H1 (cell line): ENCODE results near the gene TMEM108. TPM values are rescaled to one million over a fixed set of nuclear protein-coding genes. Genes with fewer than 3 reads are reported as not detected.

Source experiments
- CTCF ChIA-PET: fragments of 300-600 bp; sonication (Branson Sonifier 250); formaldehyde crosslinking; loops from one replicate; lab custom pipeline; 2021; ENCODE audit not compliant: partially characterized antibody; lab: Charles Lee
- POLR2A ChIA-PET: fragments of 300-600 bp; sonication (Branson Sonifier 250); formaldehyde crosslinking; loops from one replicate; lab custom pipeline; 2021; ENCODE audit warnings: inconsistent platforms; ENCODE audit not compliant: partially characterized antibody; lab: Charles Lee
- DNase-seq, 2 experiments: peaks; one replicate each; pipeline versions ENCODE4 v3.0.0 to v3.0.0-alpha.2; 2010 to 2022; ENCODE audit warnings: low spot score in 2 of 2, low read depth in 1 of 2, mixed read lengths in 1 of 2
- FAIRE-seq: peaks from 2 replicates; lab custom pipeline; 2011; peaks lifted over from hg19 to GRCh38; lab: Jason Lieb, UNC
- H2AFZ ChIP-seq: 2 replicates; pipeline ENCODE4 v1.8.1; 2012; ENCODE audit warnings: low read length, inconsistent platforms
- H2AK5ac ChIP-seq: 2 replicates; pipeline ENCODE4 v1.6.1; 2013; ENCODE audit warnings: low read depth, low read length
- H2BK120ac ChIP-seq: replicated peaks from 2 replicates; pipeline ENCODE3; 2013; ENCODE audit warnings: low read depth, low read length, inconsistent platforms
- H2BK12ac ChIP-seq: 2 replicates; pipeline ENCODE4 v1.6.1; 2013; ENCODE audit warnings: low read depth, low read length
- H2BK15ac ChIP-seq: 2 replicates; pipeline ENCODE4 v1.6.1; 2013; ENCODE audit warnings: low read length
- H2BK20ac ChIP-seq: 2 replicates; pipeline ENCODE4 v1.6.1; 2013; ENCODE audit warnings: low read length
- H2BK5ac ChIP-seq: 2 replicates; pipeline ENCODE4 v1.6.1; 2013; ENCODE audit warnings: low read depth, low read length
- H3K14ac ChIP-seq: 2 replicates; pipeline ENCODE4 v1.6.1; 2013; ENCODE audit warnings: inconsistent platforms; ENCODE audit not compliant: insufficient read length
- H3K18ac ChIP-seq: 2 replicates; pipeline ENCODE4 v1.6.1; 2013; ENCODE audit warnings: low read length; ENCODE audit errors: extremely low read depth
- H3K23ac ChIP-seq: 2 replicates; pipeline ENCODE4 v1.6.1; 2013; ENCODE audit warnings: inconsistent platforms; ENCODE audit not compliant: insufficient read length
- H3K23me2 ChIP-seq: 2 replicates; pipeline ENCODE4 v1.6.1; 2013; ENCODE audit warnings: low read depth, low read length
- H3K27ac ChIP-seq: 2 replicates; pipeline ENCODE4 v1.6.1; 2011; ENCODE audit warnings: low read depth, low read length, inconsistent platforms
- H3K27me3 ChIP-seq, 4 experiments: replicated peaks in 1 of 4; 1 replicate in 1 of 4; 2 replicates in 3 of 4; pipeline versions ENCODE4 v1.6.1 to v1.8.1; 2011 to 2013; ENCODE audit warnings: low read length in 3 of 4, mild to moderate bottlenecking in 3 of 4, inconsistent platforms in 2 of 4, mixed read lengths in 2 of 4, moderate library complexity in 1 of 4; ENCODE audit not compliant: control insufficient read depth in 3 of 4, insufficient read depth in 3 of 4; ENCODE audit errors: extremely low read depth in 1 of 4
- H3K36me3 ChIP-seq, 4 experiments: 2 replicates each; pipeline versions ENCODE4 v1.6.1 to v1.8.1; 2011 to 2013; ENCODE audit warnings: mild to moderate bottlenecking in 4 of 4, low read length in 3 of 4, moderate library complexity in 2 of 4, control low read depth in 1 of 4, inconsistent platforms in 1 of 4; ENCODE audit not compliant: insufficient read depth in 4 of 4, control insufficient read depth in 2 of 4
- H3K4ac ChIP-seq: replicated peaks from 2 replicates; pipeline ENCODE3; 2013; ENCODE audit warnings: low read length, low read depth, mixed read lengths, inconsistent platforms; ENCODE audit not compliant: insufficient read length
- H3K4me1 ChIP-seq, 4 experiments: replicated peaks in 1 of 4; 1 replicate in 1 of 4; 2 replicates in 3 of 4; pipeline versions ENCODE4 v1.6.1 to v1.8.1; 2011 to 2013; ENCODE audit warnings: low read length in 3 of 4, inconsistent platforms in 2 of 4, mixed read lengths in 1 of 4; ENCODE audit not compliant: insufficient read depth in 4 of 4, control insufficient read depth in 3 of 4
- H3K4me2 ChIP-seq, 2 experiments: 2 replicates each; pipeline versions ENCODE4 v1.6.1 to v1.8.1; 2011 to 2013; ENCODE audit warnings: low read depth in 2 of 2, low read length in 2 of 2, control low read depth in 1 of 2, inconsistent platforms in 1 of 2, mild to moderate bottlenecking in 1 of 2; ENCODE audit not compliant: insufficient read depth in 1 of 2
- H3K4me3 ChIP-seq, 4 experiments: fragments of 200-600, 300-600 bp in 1 of 4; sonication (generic), shearing (Covaris generic), sonication (Bioruptor Twin) in 1 of 4; 2 replicates each; pipeline versions ENCODE4 v1.5.1 to v1.8.1; 2011 to 2016; ENCODE audit warnings: low read length in 4 of 4, low read depth in 3 of 4, control low read depth in 2 of 4, inconsistent platforms in 2 of 4, mild to moderate bottlenecking in 2 of 4, mixed read lengths in 1 of 4, moderate library complexity in 1 of 4; ENCODE audit not compliant: insufficient read depth in 2 of 4; ENCODE audit errors: extremely low read depth in 1 of 4
- H3K56ac ChIP-seq: replicated peaks from 2 replicates; pipeline ENCODE3; 2013; ENCODE audit warnings: low read depth, mild to moderate bottlenecking, mixed read lengths, low read length, inconsistent platforms; ENCODE audit not compliant: insufficient read length
- H3K79me1 ChIP-seq: 2 replicates; pipeline ENCODE4 v1.6.1; 2013; ENCODE audit warnings: low read depth, low read length, control low read depth
- H3K79me2 ChIP-seq, 2 experiments: 2 replicates each; pipeline versions ENCODE4 v1.6.1 to v1.8.1; 2012 to 2013; ENCODE audit warnings: low read length in 2 of 2, mild to moderate bottlenecking in 2 of 2, inconsistent platforms in 1 of 2; ENCODE audit not compliant: insufficient read depth in 2 of 2, control insufficient read depth in 1 of 2
- H3K9ac ChIP-seq, 4 experiments: replicated peaks in 1 of 4; 1 replicate in 1 of 4; 2 replicates in 3 of 4; pipeline versions ENCODE4 v1.6.1 to v1.8.1; 2011 to 2013; ENCODE audit warnings: low read depth in 3 of 4, low read length in 3 of 4, control low read depth in 2 of 4, mild to moderate bottlenecking in 2 of 4, moderate library complexity in 2 of 4, inconsistent platforms in 1 of 4; ENCODE audit errors: extremely low read depth in 1 of 4
- H3K9me3 ChIP-seq, 2 experiments: 2 replicates each; pipeline versions ENCODE4 v1.6.1 to v1.8.1; 2012 to 2013; ENCODE audit warnings: mild to moderate bottlenecking in 2 of 2, moderate library complexity in 2 of 2, control low read depth in 1 of 2, inconsistent platforms in 1 of 2, low read depth in 1 of 2, low read length in 1 of 2, mixed read lengths in 1 of 2; ENCODE audit not compliant: insufficient read depth in 2 of 2
- H4K20me1 ChIP-seq, 2 experiments: replicated peaks in 1 of 2; 2 replicates each; pipeline versions ENCODE3 to v1.8.1; 2011 to 2013; ENCODE audit warnings: inconsistent platforms in 2 of 2, low read length in 2 of 2, mild to moderate bottlenecking in 1 of 2; ENCODE audit not compliant: insufficient read depth in 2 of 2, control insufficient read depth in 1 of 2
- H4K5ac ChIP-seq: 2 replicates; pipeline ENCODE4 v1.6.1; 2013; ENCODE audit warnings: low read length, low read depth, mixed read lengths, inconsistent platforms; ENCODE audit not compliant: insufficient read length
- H4K8ac ChIP-seq: 2 replicates; pipeline ENCODE4 v1.8.0; 2013; ENCODE audit warnings: mild to moderate bottlenecking, moderate library complexity, low read length, inconsistent platforms; ENCODE audit not compliant: insufficient read depth; ENCODE audit errors: extremely low read depth
- H4K91ac ChIP-seq: replicated peaks from 2 replicates; pipeline ENCODE3; 2013; ENCODE audit warnings: low read length, mixed read lengths, inconsistent platforms; ENCODE audit not compliant: insufficient read length
- CREB1 ChIP-seq: IDR thresholded peaks from 2 replicates; pipeline ENCODE4 v1.6.1; 2012; ENCODE audit warnings: inconsistent platforms
- EP300 ChIP-seq, 2 experiments: IDR thresholded peaks; 1 replicate in 1 of 2; 2 replicates in 1 of 2; pipeline ENCODE4 v1.6.1; 2011 to 2012; ENCODE audit warnings: low read depth in 2 of 2, low read length in 2 of 2, mild to moderate bottlenecking in 2 of 2, borderline replicate concordance in 1 of 2, inconsistent platforms in 1 of 2, moderate library complexity in 1 of 2
- JUND ChIP-seq: IDR thresholded peaks from 2 replicates; pipeline ENCODE4 v1.6.1; 2011; ENCODE audit warnings: mild to moderate bottlenecking, improper control_type of control experiment, low read length
- NANOG ChIP-seq: IDR thresholded peaks from 2 replicates; pipeline ENCODE4 v1.6.1; 2011; ENCODE audit warnings: low read length, low read depth, mild to moderate bottlenecking, inconsistent platforms; ENCODE audit not compliant: insufficient read depth, poor library complexity, severe bottlenecking
- PHF8 ChIP-seq: fragments of 200-600 bp; sonication (generic); conservative IDR thresholded peaks from 2 replicates; pipeline ENCODE4 v1.7.1; 2012; ENCODE audit warnings: low read depth, mild to moderate bottlenecking, inconsistent platforms, low read length, moderate library complexity
- POLR2AphosphoS5 ChIP-seq: IDR thresholded peaks from 2 replicates; pipeline ENCODE4 v1.6.1; 2011; ENCODE audit warnings: low read depth, low read length
- RFX5 ChIP-seq: IDR thresholded peaks from 2 replicates; pipeline ENCODE4 v1.6.1; 2011; ENCODE audit warnings: low read depth, low read length, improper control_type of control experiment, borderline replicate concordance
- SAP30 ChIP-seq: fragments of 300-600 bp; sonication (generic); IDR thresholded peaks from 2 replicates; pipeline ENCODE4 v1.7.1; 2012; ENCODE audit warnings: low read length, moderate library complexity, mild to moderate bottlenecking, inconsistent platforms; ENCODE audit not compliant: insufficient read depth, insufficient replicate concordance
- SIX5 ChIP-seq: IDR thresholded peaks from 2 replicates; pipeline ENCODE4 v1.6.1; 2011; ENCODE audit warnings: mild to moderate bottlenecking, low read depth, low read length
- ZNF274 ChIP-seq: IDR thresholded peaks from 2 replicates; pipeline ENCODE4 v1.7.0; 2012; ENCODE audit warnings: low read length, borderline replicate concordance; ENCODE audit errors: extremely low read depth
- WGBS, 2 experiments: shearing (Covaris generic) in 1 of 2; methylation state at CpG; one replicate each; pipeline versions ENCODE4 v1.1.6 to v1.1.7; 2013 to 2015; ENCODE audit warnings: low lambda C conversion rate in 2 of 2, mixed read lengths in 2 of 2, inconsistent platforms in 1 of 2, low coverage in 1 of 2, missing lambda C conversion rate in 1 of 2; ENCODE audit not compliant: insufficient replicate concordance in 2 of 2, insufficient coverage in 1 of 2, insufficient read length in 1 of 2; ENCODE audit errors: extremely low coverage in 1 of 2, missing lambda C conversion rate in 1 of 2; 5-methylcytosine and 5-hydroxymethylcytosine counted together
- polyA plus RNA-seq, 7 experiments: library from polyadenylated mRNA; depleted of rRNA in 3 of 7; stranded (reverse) in 5 of 7; unstranded in 2 of 7; fragments of >200 nt in 5 of 7; fragments of 200-250 nt in 2 of 7; gene quantifications; 1 replicate in 5 of 7; 2 replicates in 1 of 7; 4 replicates in 1 of 7; pipeline versions ENCODE4 v1.2.1 to v1.2.3, GENCODE V29; 2011 to 2013; ENCODE audit warnings: missing spikeins in 2 of 7, mixed read lengths in 2 of 7
- total RNA-seq: library from RNA; stranded (reverse); fragmentation: NEBNext Ultra II Directional; extraction: Animal tissue kit (Norgen Biotek cat#: 25700); gene quantifications from 2 replicates; pipeline ENCODE4 v1.2.1, GENCODE V29; 2021
- TF ChIP-seq, protein P1 (sequence below): IDR thresholded peaks from 2 replicates; pipeline ENCODE4 v1.6.1; 2012; ENCODE audit warnings: inconsistent platforms

TMEM108 gene
- total and polyA plus RNA-seq, 2 of the 8 experiments (the other 6 are each of a cell fraction or from before 2014, with no cell fraction given), result 14.3 to 16.2 TPM

DNA sequence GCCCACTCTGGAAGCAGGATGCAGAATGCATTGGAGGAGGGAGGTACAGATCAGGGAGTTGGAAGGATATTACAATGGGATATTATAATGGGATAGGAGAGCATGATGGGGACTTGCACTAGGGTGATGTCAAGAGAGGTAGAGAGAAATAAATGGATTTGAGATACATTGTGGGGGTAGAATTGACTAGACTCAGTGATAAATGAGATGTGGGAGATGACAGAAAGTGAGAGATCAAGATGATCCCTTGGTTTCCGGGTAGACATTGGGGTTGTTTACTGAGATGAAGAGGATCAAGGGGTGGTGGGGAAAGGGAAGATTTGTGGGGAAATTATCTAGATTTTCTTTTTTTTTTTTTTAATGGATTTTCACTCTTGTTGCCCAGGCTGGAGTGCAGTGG, 404.3 kb downstream of the TMEM108 start:
- Histone ChIP-seq H2AK5ac (no peak overlapping the region), H2BK20ac (no peak overlapping the region), H3K23ac (no peak overlapping the region), H4K91ac (no peak overlapping the region), H3K9me3 (no peaks in the 10 kb centered on the region), H3K14ac (no peak overlapping the region), H4K5ac (no peak overlapping the region), H2AFZ (no peak overlapping the region), H3K4me1 (no peaks in the 10 kb centered on the region), H3K27ac (no peak overlapping the region), H3K27me3 (no peaks in the 10 kb centered on the region), H3K4ac (no peak overlapping the region), H3K56ac (no peak overlapping the region), H2BK5ac (no peak overlapping the region), H2BK15ac (no peak overlapping the region), H4K8ac (no peak overlapping the region), H3K18ac (no peak overlapping the region), H3K9ac (no peak overlapping the region), H3K23me2 (no peaks in the 10 kb centered on the region), H2BK12ac (no peak overlapping the region), H3K4me2 (no peak overlapping the region), H3K36me3 (no peaks in the 10 kb centered on the region), H3K4me3 (no peak overlapping the region), H3K79me1 (no peaks in the 10 kb centered on the region), H4K20me1 (no peaks in the 10 kb centered on the region), H2BK120ac (no peak overlapping the region), H3K79me2 (no peaks in the 10 kb centered on the region)
- FAIRE-seq (no peak), DNase-seq (no peak)
- ChIA-PET CTCF (no interaction called here), POLR2A (no interaction called here)
- TF ChIP-seq SAP30 (no peak), ZNF274 (no peak), CREB1 (no peak), PHF8 (no peak), NANOG (no peak), JUND (no peak), SIX5 (no peak), EP300 (IDR thresholded peaks at IDR 0.05; ENCODE audit: borderline replicate concordance in 1 of 2, low read depth in 2 of 2, low read length in 2 of 2) (no peak), POLR2AphosphoS5 (no peak), RFX5 (no peak)
- TF ChIP-seq, protein P1, sequence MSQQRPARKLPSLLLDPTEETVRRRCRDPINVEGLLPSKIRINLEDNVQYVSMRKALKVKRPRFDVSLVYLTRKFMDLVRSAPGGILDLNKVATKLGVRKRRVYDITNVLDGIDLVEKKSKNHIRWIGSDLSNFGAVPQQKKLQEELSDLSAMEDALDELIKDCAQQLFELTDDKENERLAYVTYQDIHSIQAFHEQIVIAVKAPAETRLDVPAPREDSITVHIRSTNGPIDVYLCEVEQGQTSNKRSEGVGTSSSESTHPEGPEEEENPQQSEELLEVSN, result no peak
- 95% methylated on average over 1 of the region's 1 CpG; no CpG with 5 or more reads in 1 of the 2 experiments for WGBS, 2 experiments
